Activated CD8-positive, alpha-beta memory T cell treated with anti-CD3 and anti-CD28 coated beads, Interleukin-2, amount 10 ng/mL, durations not matched to agents 7 days and 5 days (primary cell): ENCODE data around the gene CACNB1. TPM values are rescaled to one million over a fixed set of nuclear protein-coding genes. Genes with fewer than 3 reads are reported as not detected.

ENCODE experiments used
- ATAC-seq: fragments of 150-1000 bp; cut with Tn5 transposase; one replicate; pipeline ENCODE4 v1.10.0; 2021; ENCODE audit warnings: moderate library complexity
- CTCF ChIA-PET: fragments of 350-600 bp; sonication (Branson Sonifier 250); formaldehyde crosslinking; loops from one replicate; lab custom pipeline; 2021; ENCODE audit warnings: antibody characterized with exemption; lab: Charles Lee
- DNase-seq: peaks from one replicate; pipeline ENCODE4 v3.0.0-alpha.2; 2020
- H3K27ac Mint-ChIP-seq: one replicate; pipeline ENCODE4 v1.8.0; 2021; ENCODE audit warnings: mild to moderate bottlenecking, mixed read lengths
- H3K27me3 Mint-ChIP-seq: one replicate; pipeline ENCODE4 v1.8.0; 2021; ENCODE audit warnings: mixed read lengths
- H3K36me3 Mint-ChIP-seq: one replicate; pipeline ENCODE4 v1.8.0; 2021; ENCODE audit warnings: mild to moderate bottlenecking, mixed read lengths
- H3K4me1 Mint-ChIP-seq: one replicate; pipeline ENCODE4 v1.8.0; 2021; ENCODE audit warnings: mixed read lengths
- H3K4me3 Mint-ChIP-seq: one replicate; pipeline ENCODE4 v1.8.0; 2021; ENCODE audit warnings: mild to moderate bottlenecking, moderate library complexity, mixed read lengths
- H3K9me3 Mint-ChIP-seq: one replicate; pipeline ENCODE4 v1.8.0; 2022; ENCODE audit warnings: low read depth, mixed read lengths
- total RNA-seq, 2 experiments: library from RNA; stranded (reverse); gene quantifications; one replicate each; pipeline ENCODE4 v1.2.3, GENCODE V29; 2021

The CACNB1 gene
- total RNA-seq, 2 experiments from 2014 or later, result 21.0 to 32.9 TPM

- ATAC-seq, result no peak
- H3K4me1 Mint-ChIP-seq, result peaks cover 50% of the 10 kb centered on the region
- peak within 1 kb of the TSS; percentile 81 for H3K4me3 Mint-ChIP-seq
- peak within 1 kb of the TSS; percentile 76 for H3K27ac Mint-ChIP-seq
- peaks cover 1% of the 10 kb centered on the region for H3K36me3 Mint-ChIP-seq
- CTCF ChIA-PET, result interaction anchor here (0.5 to 23.8 kb wide), 14 partner anchors 5 to 296 kb away, joined by 3 to 516 read pairs (median 18); partner anchors contain the start of genes ARL5C, CACNB1, LASP1 and PLXDC1
- no peak for DNase-seq
- peaks cover 20% of the 10 kb centered on the region for H3K27me3 Mint-ChIP-seq
- peaks cover 3% of the 10 kb centered on the region for H3K9me3 Mint-ChIP-seq
Measured at GRCh38 chr17:39165841-39166349, 31.6 kb downstream of the CACNB1 start, which contains the start of gene ARL5C. Gene ARL5C, minus strand, starts transcription at chr17:39166161. Its CDS starts 401 bp downstream, at chr17:39165760.

GRCh38 chr17:39165178-39165840 is 32.2 kb downstream of the CACNB1 start:
- peak overlapping the region; percentile 76 for H3K27ac Mint-ChIP-seq
- peaks cover 3% of the 10 kb centered on the region for H3K9me3 Mint-ChIP-seq
- H3K4me1 Mint-ChIP-seq, result peaks cover 47% of the 10 kb centered on the region
- DNase-seq (no peak), ATAC-seq (peak; percentile 45)
- CTCF ChIA-PET, result interaction anchor here (0.5 to 23.8 kb wide), 57 partner anchors 6 to 523 kb away, joined by 3 to 516 read pairs (median 4); partner anchors contain the start of genes ARL5C, CACNB1, LASP1 and LASP1NB
- H3K36me3 Mint-ChIP-seq, result peaks cover 1% of the 10 kb centered on the region
- H3K4me3 Mint-ChIP-seq, result peak overlapping the region; percentile 81
- H3K27me3 Mint-ChIP-seq, result peaks cover 20% of the 10 kb centered on the region

- H3K27me3 Mint-ChIP-seq, result peaks cover 20% of the 10 kb centered on the region
- peaks cover 42% of the 10 kb centered on the region for H3K4me1 Mint-ChIP-seq
- H3K9me3 Mint-ChIP-seq, result peaks cover 3% of the 10 kb centered on the region
- peaks cover 1% of the 10 kb centered on the region for H3K36me3 Mint-ChIP-seq
- peak overlapping the region; percentile 81 for H3K4me3 Mint-ChIP-seq
- ATAC-seq, result peak; percentile 95
- DNase-seq, result peak; percentile 90
- CTCF ChIA-PET, result interaction anchor here (0.7 to 23.8 kb wide), 58 partner anchors 6 to 523 kb away, joined by 3 to 516 read pairs (median 4); partner anchors contain the start of genes ARL5C, CACNB1, LASP1 and LASP1NB
- peak overlapping the region; percentile 76 for H3K27ac Mint-ChIP-seq
Measured at GRCh38 chr17:39164675-39165143, 32.8 kb downstream of the CACNB1 start.

GRCh38 chr17:39161962-39162361 is 35.5 kb downstream of the CACNB1 start:
- no peak overlapping the region for H3K4me3 Mint-ChIP-seq
- DNase-seq (no peak), ATAC-seq (no peak)
- peaks cover 22% of the 10 kb centered on the region for H3K4me1 Mint-ChIP-seq
- no peaks in the 10 kb centered on the region for H3K36me3 Mint-ChIP-seq
- H3K27ac Mint-ChIP-seq, result no peak overlapping the region
- CTCF ChIA-PET, result interaction anchor here (20.6 to 23.8 kb wide), 2 partner anchors 5 to 9 kb away, joined by 516 read pairs; partner anchors contain the start of genes ARL5C and PLXDC1
- H3K9me3 Mint-ChIP-seq, result no peaks in the 10 kb centered on the region
- peaks cover 16% of the 10 kb centered on the region for H3K27me3 Mint-ChIP-seq

- CTCF ChIA-PET, result interaction anchor here (0.9 to 23.8 kb wide), 2 partner anchors 12 to 176 kb away, joined by 4 to 516 read pairs; partner anchors contain the start of gene ARL5C
- H3K27ac Mint-ChIP-seq, result no peak overlapping the region
- H3K4me1 Mint-ChIP-seq, result peaks cover 5% of the 10 kb centered on the region
- H3K4me3 Mint-ChIP-seq, result no peak overlapping the region
- no peaks in the 10 kb centered on the region for H3K36me3 Mint-ChIP-seq
- peaks cover 3% of the 10 kb centered on the region for H3K27me3 Mint-ChIP-seq
- H3K9me3 Mint-ChIP-seq, result no peaks in the 10 kb centered on the region
- ATAC-seq (no peak), DNase-seq (no peak)
Measured at GRCh38 chr17:39158623-39159022, 38.8 kb downstream of the CACNB1 start.

- H3K27ac Mint-ChIP-seq, result no peak overlapping the region
- ATAC-seq (no peak), DNase-seq (no peak)
- peaks cover 5% of the 10 kb centered on the region for H3K27me3 Mint-ChIP-seq
- H3K4me1 Mint-ChIP-seq, result peaks cover 23% of the 10 kb centered on the region
- H3K9me3 Mint-ChIP-seq, result no peaks in the 10 kb centered on the region
- no peak overlapping the region for H3K4me3 Mint-ChIP-seq
- no peaks in the 10 kb centered on the region for H3K36me3 Mint-ChIP-seq
- CTCF ChIA-PET, result interaction anchor here (23.8 kb wide), 1 partner anchor 14 kb away, joined by 516 read pairs; the partner anchor contains the start of gene ARL5C
Measured at GRCh38 chr17:39156491-39156890, 41.0 kb downstream of the CACNB1 start.

- peaks cover 10% of the 10 kb centered on the region for H3K27me3 Mint-ChIP-seq
- H3K4me3 Mint-ChIP-seq, result no peak overlapping the region
- no peak overlapping the region for H3K27ac Mint-ChIP-seq
- H3K4me1 Mint-ChIP-seq, result peaks cover 26% of the 10 kb centered on the region
- no peak for DNase-seq
- no peak for ATAC-seq
- no peaks in the 10 kb centered on the region for H3K36me3 Mint-ChIP-seq
- no peaks in the 10 kb centered on the region for H3K9me3 Mint-ChIP-seq
- CTCF ChIA-PET, result interaction anchor here (23.8 kb wide), 1 partner anchor 15 kb away, joined by 516 read pairs; the partner anchor contains the start of gene ARL5C
Measured at GRCh38 chr17:39155654-39156053, 41.8 kb downstream of the CACNB1 start.

GRCh38 chr17:39153599-39154051 is 43.8 kb downstream of the CACNB1 start:
- ATAC-seq (peak; percentile 58), DNase-seq (peak; percentile 95)
- CTCF ChIA-PET, result interaction anchor here (0.8 to 23.8 kb wide), 48 partner anchors 9 to 595 kb away, joined by 3 to 516 read pairs (median 5); partner anchors contain the start of genes ARL5C, FBXO47, LASP1 and PSMB3
- Mint-ChIP-seq H3K36me3 (no peaks in the 10 kb centered on the region), H3K9me3 (no peaks in the 10 kb centered on the region), H3K4me3 (peak overlapping the region; percentile 82), H3K27me3 (peaks cover 25% of the 10 kb centered on the region), H3K27ac (peak overlapping the region; percentile 87), H3K4me1 (peaks cover 30% of the 10 kb centered on the region)

GRCh38 chr17:39151943-39152818 is 45.3 kb downstream of the CACNB1 start:
- Mint-ChIP-seq H3K36me3 (no peaks in the 10 kb centered on the region), H3K27me3 (peaks cover 25% of the 10 kb centered on the region), H3K9me3 (no peaks in the 10 kb centered on the region), H3K4me1 (peaks cover 30% of the 10 kb centered on the region), H3K4me3 (peak overlapping the region; percentile 82), H3K27ac (peak overlapping the region; percentile 87)
- ATAC-seq, result no peak
- CTCF ChIA-PET, result interaction anchor here (0.6 to 23.8 kb wide), 60 partner anchors 8 to 594 kb away, joined by 3 to 516 read pairs (median 5); partner anchors contain the start of genes ARL5C, FBXO47, LASP1 and LASP1NB
- DNase-seq, result peak; percentile 56

GRCh38 chr17:39151150-39151942 is 46.1 kb downstream of the CACNB1 start, which contains the start of gene PLXDC1:
Gene PLXDC1, minus strand, starts transcription at chr17:39151637. Its CDS starts 200 bp downstream, at chr17:39151437.
- CTCF ChIA-PET, result interaction anchor here (1.0 to 23.8 kb wide), 17 partner anchors 20 to 282 kb away, joined by 3 to 516 read pairs (median 6); partner anchors contain the start of genes ARL5C, LASP1 and LASP1NB
- peak within 1 kb of the TSS; percentile 87 for H3K27ac Mint-ChIP-seq
- no peaks in the 10 kb centered on the region for H3K36me3 Mint-ChIP-seq
- H3K4me3 Mint-ChIP-seq, result peak within 1 kb of the TSS; percentile 82
- H3K4me1 Mint-ChIP-seq, result peaks cover 28% of the 10 kb centered on the region
- H3K9me3 Mint-ChIP-seq, result no peaks in the 10 kb centered on the region
- ATAC-seq, result no peak
- DNase-seq, result no peak
- H3K27me3 Mint-ChIP-seq, result peaks cover 25% of the 10 kb centered on the region

GRCh38 chr17:39150795-39151149 is 46.7 kb downstream of the CACNB1 start:
- H3K27me3 Mint-ChIP-seq, result peaks cover 25% of the 10 kb centered on the region
- DNase-seq (no peak), ATAC-seq (no peak)
- CTCF ChIA-PET, result interaction anchor here (1.0 to 23.8 kb wide), 6 partner anchors 20 to 168 kb away, joined by 4 to 516 read pairs (median 38); partner anchors contain the start of gene ARL5C
- no peaks in the 10 kb centered on the region for H3K36me3 Mint-ChIP-seq
- H3K27ac Mint-ChIP-seq, result no peak overlapping the region
- H3K4me1 Mint-ChIP-seq, result peaks cover 28% of the 10 kb centered on the region
- H3K4me3 Mint-ChIP-seq, result peak overlapping the region; percentile 47
- no peaks in the 10 kb centered on the region for H3K9me3 Mint-ChIP-seq
